Measurements from ENCODE around the gene KLHL22. TPM values are rescaled to one million over a fixed set of nuclear protein-coding genes. Genes with fewer than 3 reads are reported as not detected.

Gene KLHL22
- total and polyA plus RNA-seq, 2 of the 8 experiments (the other 6 are each of a cell fraction or from before 2014, with no cell fraction given): 9.4 to 16.2 TPM

DNA sequence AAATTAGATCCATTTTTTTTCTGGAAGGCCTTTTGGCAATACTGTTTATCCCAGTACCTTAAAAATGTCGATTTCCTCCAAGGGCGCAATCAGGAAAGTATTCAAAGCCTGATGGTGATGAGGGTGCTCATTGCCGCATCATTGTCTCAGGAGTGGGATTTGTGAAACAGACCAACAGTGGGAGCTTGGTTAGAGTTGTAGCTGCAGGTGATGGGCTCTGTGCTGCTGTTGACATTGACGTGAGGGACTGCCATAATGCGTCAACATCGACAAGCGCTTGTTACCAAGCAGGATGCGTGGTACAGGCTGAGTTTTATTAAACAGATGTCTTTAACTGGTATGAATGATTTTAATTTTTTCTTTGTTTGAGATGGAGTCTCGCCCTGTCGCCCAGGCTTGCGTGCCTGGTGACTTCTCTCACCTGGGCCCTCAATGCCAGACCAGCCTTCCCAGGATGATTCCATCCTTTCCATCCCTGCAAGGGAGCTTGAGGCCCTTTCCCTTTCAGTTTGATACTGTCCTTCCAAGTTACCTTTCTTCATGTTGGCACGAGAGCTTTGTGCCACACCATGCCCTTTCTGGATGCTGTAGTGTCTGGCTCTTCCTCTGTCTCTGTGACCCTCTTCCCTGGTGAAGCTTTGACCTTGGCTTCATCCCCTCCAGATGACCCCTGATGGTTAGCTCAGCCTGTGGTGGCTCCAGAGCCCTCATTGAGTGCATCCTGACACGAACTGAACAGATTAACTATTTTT, 22.4 kb upstream of the KLHL22 start (continued):
- TF ChIP-seq, protein P1, sequence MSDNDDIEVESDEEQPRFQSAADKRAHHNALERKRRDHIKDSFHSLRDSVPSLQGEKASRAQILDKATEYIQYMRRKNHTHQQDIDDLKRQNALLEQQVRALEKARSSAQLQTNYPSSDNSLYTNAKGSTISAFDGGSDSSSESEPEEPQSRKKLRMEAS (IDR thresholded peaks at IDR 0.05): no peak
- no peak for TF ChIP-seq GTF2F1 (IDR thresholded peaks at IDR 0.05; ENCODE audit: borderline replicate concordance, low read depth, low read length)
- TF ChIP-seq CTBP2 (IDR thresholded peaks at IDR 0.05; ENCODE audit: borderline replicate concordance, insufficient read depth, insufficient read length, low read length): no peak
- TF ChIP-seq BRCA1 (IDR thresholded peaks at IDR 0.05; ENCODE audit: low read depth, low read length): no peak
- TF ChIP-seq CHD2 (IDR thresholded peaks at IDR 0.05; ENCODE audit: low read length): no peak
- TF ChIP-seq HDAC6 (IDR thresholded peaks at IDR 0.05; ENCODE audit: low read depth, low read length): no peak
- TF ChIP-seq MAFK (IDR thresholded peaks at IDR 0.05; ENCODE audit: low read depth, low read length): no peak
- no peak for TF ChIP-seq POLR2AphosphoS5 (IDR thresholded peaks at IDR 0.05; ENCODE audit: low read depth, low read length)
- TF ChIP-seq SP4 (IDR thresholded peaks at IDR 0.05; ENCODE audit: low read length): no peak
- TF ChIP-seq SUZ12 (IDR thresholded peaks at IDR 0.05; ENCODE audit: low read length): no peak

Data from H1 (cell line).